HepG2 (cell line): ENCODE measurements around the gene ZNRF3. TPM values are rescaled to one million over a fixed set of nuclear protein-coding genes. Genes with fewer than 3 reads are reported as not detected.

Experiments
- ARNT ChIP-seq: fragments of 450-650 bp; IDR thresholded peaks from 2 replicates; pipeline ENCODE4 v1.6.1; 2017
- DMTF1 ChIP-seq: sonication (generic); formaldehyde crosslinking; IDR thresholded peaks from 2 replicates; pipeline ENCODE4 v1.4.0; 2020; ENCODE audit warnings: mild to moderate bottlenecking, missing genetic modification reagents
- FOXK1 ChIP-seq: sonication (generic); formaldehyde crosslinking; IDR thresholded peaks from 2 replicates; pipeline ENCODE4 v1.4.0; 2020; ENCODE audit warnings: low read depth, missing genetic modification reagents, borderline replicate concordance
- HDAC1 ChIP-seq: sonication (generic); formaldehyde crosslinking; IDR thresholded peaks from 2 replicates; pipeline ENCODE4 v1.5.1; 2020; ENCODE audit warnings: mild to moderate bottlenecking, missing genetic modification reagents
- HOXA5 ChIP-seq: sonication (generic); formaldehyde crosslinking; IDR thresholded peaks from 2 replicates; pipeline ENCODE4 v1.4.0; 2020; ENCODE audit warnings: missing genetic modification reagents
- KAT2B ChIP-seq: fragments of 150-350 bp; IDR thresholded peaks from 2 replicates; pipeline ENCODE4 v1.6.1; 2014; ENCODE audit warnings: low read depth, low read length, borderline replicate concordance
- NFATC3 ChIP-seq: sonication (generic); formaldehyde crosslinking; IDR thresholded peaks from 2 replicates; pipeline ENCODE4 v1.5.1; 2020; ENCODE audit warnings: mild to moderate bottlenecking, missing genetic modification reagents
- PAX8 ChIP-seq: sonication (generic); formaldehyde crosslinking; IDR thresholded peaks from 2 replicates; pipeline ENCODE4 v1.8.0; 2022; ENCODE audit warnings: mild to moderate bottlenecking, missing genetic modification reagents, borderline replicate concordance
- SMAD1 ChIP-seq: sonication (generic); formaldehyde crosslinking; IDR thresholded peaks from 2 replicates; pipeline ENCODE4 v1.4.0; 2020; ENCODE audit warnings: missing genetic modification reagents, low read depth, mild to moderate bottlenecking, borderline replicate concordance
- TFE3 ChIP-seq: IDR thresholded peaks from 2 replicates; pipeline ENCODE4 v1.6.1; 2016
- TIGD3 ChIP-seq: sonication (generic); formaldehyde crosslinking; IDR thresholded peaks from 2 replicates; pipeline ENCODE4 v1.5.1; 2020; ENCODE audit warnings: mild to moderate bottlenecking, missing genetic modification reagents, borderline replicate concordance
- YY1 ChIP-seq: IDR thresholded peaks from 2 replicates; pipeline ENCODE4 v1.6.1; 2011; ENCODE audit warnings: low read length, low read depth, moderate library complexity, mild to moderate bottlenecking; ENCODE audit not compliant: insufficient read depth, insufficient replicate concordance
- ZNF20 ChIP-seq: sonication (generic); formaldehyde crosslinking; IDR thresholded peaks from 2 replicates; pipeline ENCODE4 v1.4.0; 2020; ENCODE audit warnings: mild to moderate bottlenecking, moderate library complexity, missing genetic modification reagents
- ZNF232 ChIP-seq: sonication (generic); formaldehyde crosslinking; IDR thresholded peaks from 2 replicates; pipeline ENCODE4 v1.4.0; 2020; ENCODE audit warnings: missing genetic modification reagents, borderline replicate concordance
- ZNF275 ChIP-seq: sonication (generic); formaldehyde crosslinking; IDR thresholded peaks from 2 replicates; pipeline ENCODE4 v1.8.0; 2022; ENCODE audit warnings: missing genetic modification reagents, mild to moderate bottlenecking, inconsistent platforms, borderline replicate concordance
- ZNF292 ChIP-seq: sonication (generic); formaldehyde crosslinking; IDR thresholded peaks from 2 replicates; pipeline ENCODE4 v1.8.1; 2022; ENCODE audit warnings: mild to moderate bottlenecking, low read depth, missing genetic modification reagents, borderline replicate concordance
- ZNF430 ChIP-seq: sonication (generic); formaldehyde crosslinking; IDR thresholded peaks from 2 replicates; pipeline ENCODE4 v1.9.0; 2021; ENCODE audit warnings: mild to moderate bottlenecking, missing genetic modification reagents
- ZNF501 ChIP-seq: sonication (generic); formaldehyde crosslinking; IDR thresholded peaks from 2 replicates; pipeline ENCODE4 v1.5.1; 2020; ENCODE audit warnings: mild to moderate bottlenecking, moderate library complexity, missing genetic modification reagents
- ZNF841 ChIP-seq: sonication (generic); formaldehyde crosslinking; IDR thresholded peaks from 2 replicates; pipeline ENCODE4 v1.8.1; 2023; ENCODE audit warnings: missing genetic modification reagents, borderline replicate concordance
- polyA plus RNA-seq, 8 experiments: library from polyadenylated mRNA; depleted of rRNA in 3 of 8; stranded (reverse) in 7 of 8; unstranded in 1 of 8; fragments of >200 nt; fragmentation: Illumina TruSeq in 4 of 8; extraction: Trizol in 4 of 8; gene quantifications; 2 replicates each; pipeline versions ENCODE4 v1.2.1 to v1.2.3, GENCODE V29; 2011 to 2016; ENCODE audit warnings: low read depth in 4 of 8, missing spikeins in 1 of 8, mixed read lengths in 1 of 8; ENCODE audit not compliant: insufficient read depth in 1 of 8
- total RNA-seq, 5 experiments: library from RNA; depleted of rRNA; stranded (reverse); fragments of >200 nt; fragmentation: Illumina TruSeq; extraction: Trizol; gene quantifications; 2 replicates each; pipeline ENCODE4 v1.2.3, GENCODE V29; 2016; ENCODE audit warnings: low read depth in 1 of 5

Gene ZNRF3
- total and polyA plus RNA-seq, 2 of the 13 experiments (the other 11 are each of a cell fraction or from before 2014, with no cell fraction given) = 20.3 to 36.7 TPM

GRCh38 chr22:29004647-29005371, 121.4 kb downstream of the ZNRF3 start (continued):
- TF ChIP-seq PAX8 (CRISPR knock-in tag) = no peak
- peak; percentile 37; the same call in 1 of the 2 replicates for TF ChIP-seq HOXA5
- peak; percentile 94 for TF ChIP-seq ZNF292
- TF ChIP-seq HDAC1 (CRISPR knock-in tag) = peak; percentile 78; the same call in 1 of the 2 replicates
- no peak for TF ChIP-seq TIGD3
- no peak for TF ChIP-seq ZNF841 (CRISPR knock-in tag)
- no peak; the same call in 1 of the 2 replicates for TF ChIP-seq ZNF232 (CRISPR knock-in tag)
- no peak for TF ChIP-seq DMTF1 (CRISPR knock-in tag)
- TF ChIP-seq ZNF20 (CRISPR knock-in tag) = no peak
- peak; percentile 15 for TF ChIP-seq YY1
- TF ChIP-seq KAT2B = no peak
- 0 out of 2 replicates have a peak, but pooled peaks have one; percentile 27 for TF ChIP-seq ZNF430 (CRISPR knock-in tag)
- TF ChIP-seq SMAD1 (CRISPR knock-in tag) = no peak
- no peak for TF ChIP-seq ARNT
- TF ChIP-seq NFATC3 (CRISPR knock-in tag) = no peak
- peak; percentile 70 for TF ChIP-seq ZNF501 (CRISPR knock-in tag)
- TF ChIP-seq TFE3 (CRISPR knock-in tag) = no peak; the same call in 1 of the 2 replicates
- TF ChIP-seq FOXK1 (CRISPR knock-in tag) = no peak
- TF ChIP-seq ZNF275 (CRISPR knock-in tag) = 0 out of 2 replicates have a peak, but pooled peaks have one; percentile 31
